SK-N-SH (cell line): Measurements from ENCODE around the gene GULP1.

Experiments
- CTCF ChIP-seq: fragments of 200-600 bp; sonication (generic); IDR thresholded peaks from 2 replicates; pipeline ENCODE4 v1.6.1; 2017; ENCODE audit warnings: antibody characterized with exemption, mild to moderate bottlenecking, moderate library complexity
- TAF1 ChIP-seq: IDR thresholded peaks from 2 replicates; pipeline ENCODE4 v1.6.1; 2012; ENCODE audit warnings: low read depth, mild to moderate bottlenecking, low read length, moderate library complexity, borderline replicate concordance

GRCh38 chr2:188599140-188599539 lies 307.5 kb downstream of the GULP1 start:
- TF ChIP-seq CTCF = no peak
- TF ChIP-seq TAF1 = no peak
